Mucosa of descending colon (tissue), 3 donors: ENCODE data around the gene ABR. TPM values are rescaled to one million over a fixed set of nuclear protein-coding genes. Genes with fewer than 3 reads are reported as not detected.
"Not testable (repeated sequence)": the region's sequence is repeated elsewhere in the genome, so short reads cannot be mapped to it uniquely, and the experiment has no call there.

ENCODE experiments used
- ATAC-seq: fragments of 200-7000 bp; cut with Tn5 transposase; one replicate; pipeline ENCODE4 v1.9.1; 2020; ENCODE audit warnings: mild to moderate bottlenecking, moderate library complexity
- DNase-seq, 3 donors: peaks; one replicate each; pipeline ENCODE4 v3.0.0-alpha.2; 2020
- H3K36me3 ChIP-seq: fragments of 200-600 bp; one replicate; pipeline ENCODE4 v1.8.0; 2021; ENCODE audit warnings: low read depth, mild to moderate bottlenecking
- H3K4me1 ChIP-seq: fragments of 200-600 bp; one replicate; pipeline ENCODE4 v1.8.0; 2021; ENCODE audit warnings: low read depth, mild to moderate bottlenecking
- H3K4me3 ChIP-seq: fragments of 200-600 bp; one replicate; pipeline ENCODE4 v1.8.0; 2021; ENCODE audit warnings: mild to moderate bottlenecking
- H3K9me3 ChIP-seq: fragments of 200-600 bp; one replicate; pipeline ENCODE4 v1.8.0; 2021; ENCODE audit warnings: mild to moderate bottlenecking
- intact Hi-C, 2 donors: fragments of 100-400 bp; cut with DNase I in 1 of 2; cut with micrococcal nuclease in 1 of 2; formaldehyde crosslinking; loops; one replicate each; pipeline versions ENCODE4 v1.11.0 to v1.11.1; 2022; cut with DNase I, micrococcal nuclease
- total RNA-seq, 3 donors: library from RNA; stranded (reverse); fragmentation: NEBNext Ultra II Directional in 2 of 3; extraction: Animal tissue kit (Norgen Biotek cat#: 25700) in 2 of 3; gene quantifications; one replicate each; pipeline versions ENCODE4 v1.2.1 to v1.2.4, GENCODE V29; 2021 to 2023
- TF ChIP-seq, protein P1 (sequence below): fragments of 200-600 bp; IDR thresholded peaks from one replicate; pipeline ENCODE4 v1.8.0; 2022; ENCODE audit warnings: antibody characterized with exemption, mild to moderate bottlenecking
- donor health status: DM: no; HTN: no; CAD: no; lungs with moderate emphysema.
- donor health status: DM: no; HTN: no; CAD: no.
- donor health status: DM: no; HTN: yes; CAD: no.

Gene ABR
- total RNA-seq, 3 donors from 2014 or later = 257 to 470 (median 292) TPM

GRCh38 chr17:1136748-1137147 lies 43.0 kb downstream of the ABR start:
- TF ChIP-seq, protein P1, sequence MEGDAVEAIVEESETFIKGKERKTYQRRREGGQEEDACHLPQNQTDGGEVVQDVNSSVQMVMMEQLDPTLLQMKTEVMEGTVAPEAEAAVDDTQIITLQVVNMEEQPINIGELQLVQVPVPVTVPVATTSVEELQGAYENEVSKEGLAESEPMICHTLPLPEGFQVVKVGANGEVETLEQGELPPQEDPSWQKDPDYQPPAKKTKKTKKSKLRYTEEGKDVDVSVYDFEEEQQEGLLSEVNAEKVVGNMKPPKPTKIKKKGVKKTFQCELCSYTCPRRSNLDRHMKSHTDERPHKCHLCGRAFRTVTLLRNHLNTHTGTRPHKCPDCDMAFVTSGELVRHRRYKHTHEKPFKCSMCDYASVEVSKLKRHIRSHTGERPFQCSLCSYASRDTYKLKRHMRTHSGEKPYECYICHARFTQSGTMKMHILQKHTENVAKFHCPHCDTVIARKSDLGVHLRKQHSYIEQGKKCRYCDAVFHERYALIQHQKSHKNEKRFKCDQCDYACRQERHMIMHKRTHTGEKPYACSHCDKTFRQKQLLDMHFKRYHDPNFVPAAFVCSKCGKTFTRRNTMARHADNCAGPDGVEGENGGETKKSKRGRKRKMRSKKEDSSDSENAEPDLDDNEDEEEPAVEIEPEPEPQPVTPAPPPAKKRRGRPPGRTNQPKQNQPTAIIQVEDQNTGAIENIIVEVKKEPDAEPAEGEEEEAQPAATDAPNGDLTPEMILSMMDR = no peak
- H3K4me1 ChIP-seq = no peaks in the 10 kb centered on the region
- no peak for ATAC-seq
- no peak for DNase-seq
- no peaks in the 10 kb centered on the region for H3K36me3 ChIP-seq
- no peaks in the 10 kb centered on the region for H3K9me3 ChIP-seq
- no peak overlapping the region for H3K4me3 ChIP-seq
- intact Hi-C loops = no loop called here

DNA sequence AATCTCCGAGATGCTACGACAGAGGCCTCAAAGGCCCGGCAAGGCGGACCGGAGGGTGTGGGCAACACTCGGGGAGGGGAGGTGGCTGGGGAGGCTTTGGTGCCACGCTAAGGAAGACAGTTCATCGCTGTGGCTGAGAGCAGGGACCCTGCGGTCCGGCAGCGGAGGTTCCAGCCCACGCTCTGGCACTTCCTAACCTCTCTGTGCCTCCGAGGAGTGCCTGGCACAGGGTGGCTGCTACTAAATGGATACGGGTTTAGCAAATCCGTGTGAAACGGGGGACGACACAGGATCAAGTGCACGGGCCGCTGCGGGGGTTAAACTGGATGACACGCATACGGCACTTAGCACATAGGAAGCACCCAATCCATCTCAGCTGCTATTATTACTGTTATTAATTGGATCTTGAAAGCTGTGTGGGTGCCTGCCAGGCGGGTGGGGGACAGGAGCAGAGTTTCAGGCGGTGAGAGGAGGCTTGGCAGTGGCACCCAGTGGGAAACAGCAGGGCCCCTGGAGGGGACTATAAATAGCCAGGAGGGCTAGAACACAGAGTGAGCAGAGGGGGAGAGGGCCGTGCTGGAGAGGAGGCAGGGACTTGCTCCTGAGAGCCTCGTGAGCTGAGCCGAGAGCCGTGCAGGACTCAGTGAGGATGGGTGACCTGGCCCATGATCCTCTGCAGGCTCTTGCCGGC lies 45.0 kb downstream of the ABR start:
- TF ChIP-seq, protein P1 = no peak
- ATAC-seq (no peak), DNase-seq (no peak)
- Histone ChIP-seq H3K36me3 (no peaks in the 10 kb centered on the region), H3K9me3 (no peaks in the 10 kb centered on the region), H3K4me3 (no peak overlapping the region), H3K4me1 (no peaks in the 10 kb centered on the region)
- intact Hi-C loops = no loop called here

DNA sequence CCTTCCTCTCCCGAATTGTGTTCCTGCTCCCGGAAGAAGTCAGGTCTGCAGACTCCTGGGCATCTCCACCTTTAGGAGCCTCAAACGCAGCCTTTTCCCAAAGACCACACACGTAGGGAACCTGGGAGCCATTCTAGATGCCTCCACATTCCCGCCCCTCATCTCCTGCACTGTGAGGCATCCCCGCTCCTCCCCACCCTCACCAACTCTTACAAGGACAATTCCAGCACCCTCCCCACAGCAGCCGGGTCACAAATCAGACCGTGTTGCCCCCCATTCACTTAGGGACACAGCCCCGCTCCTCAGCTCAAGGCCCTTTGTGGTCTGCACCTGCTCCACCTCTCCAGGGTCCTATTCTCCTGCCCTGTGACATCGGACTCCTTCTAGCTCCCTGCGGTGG lies 49.6 kb downstream of the ABR start:
- Histone ChIP-seq H3K4me3 (no peak overlapping the region), H3K36me3 (no peaks in the 10 kb centered on the region), H3K4me1 (no peaks in the 10 kb centered on the region), H3K9me3 (no peaks in the 10 kb centered on the region)
- intact Hi-C loops = no loop called here
- TF ChIP-seq, protein P1 = no peak
- ATAC-seq (no peak), DNase-seq (no peak)

DNA sequence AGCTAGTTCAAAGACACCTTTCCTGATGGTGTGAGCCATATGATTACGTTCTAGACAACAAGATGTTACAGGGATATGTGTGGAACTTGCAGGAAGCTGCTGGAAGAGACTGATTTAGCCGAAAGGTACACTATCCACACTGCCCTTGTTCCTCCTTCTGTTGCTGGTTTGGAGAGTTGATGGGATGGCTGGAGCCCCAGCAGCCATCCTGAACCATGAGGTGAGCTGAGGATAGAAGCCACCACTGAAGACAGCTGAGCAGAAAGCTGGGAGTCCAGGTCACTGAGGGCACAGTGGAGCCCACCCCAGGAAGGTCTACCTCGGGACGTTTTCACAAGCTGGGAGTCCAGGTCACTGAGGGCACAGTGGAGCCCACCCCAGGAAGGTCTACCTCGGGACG lies 51.3 kb downstream of the ABR start:
- ATAC-seq, H3K36me3 ChIP-seq, H3K4me3 ChIP-seq, intact Hi-C loops, DNase-seq, H3K4me1 ChIP-seq, H3K9me3 ChIP-seq: not testable (repeated sequence)

DNA sequence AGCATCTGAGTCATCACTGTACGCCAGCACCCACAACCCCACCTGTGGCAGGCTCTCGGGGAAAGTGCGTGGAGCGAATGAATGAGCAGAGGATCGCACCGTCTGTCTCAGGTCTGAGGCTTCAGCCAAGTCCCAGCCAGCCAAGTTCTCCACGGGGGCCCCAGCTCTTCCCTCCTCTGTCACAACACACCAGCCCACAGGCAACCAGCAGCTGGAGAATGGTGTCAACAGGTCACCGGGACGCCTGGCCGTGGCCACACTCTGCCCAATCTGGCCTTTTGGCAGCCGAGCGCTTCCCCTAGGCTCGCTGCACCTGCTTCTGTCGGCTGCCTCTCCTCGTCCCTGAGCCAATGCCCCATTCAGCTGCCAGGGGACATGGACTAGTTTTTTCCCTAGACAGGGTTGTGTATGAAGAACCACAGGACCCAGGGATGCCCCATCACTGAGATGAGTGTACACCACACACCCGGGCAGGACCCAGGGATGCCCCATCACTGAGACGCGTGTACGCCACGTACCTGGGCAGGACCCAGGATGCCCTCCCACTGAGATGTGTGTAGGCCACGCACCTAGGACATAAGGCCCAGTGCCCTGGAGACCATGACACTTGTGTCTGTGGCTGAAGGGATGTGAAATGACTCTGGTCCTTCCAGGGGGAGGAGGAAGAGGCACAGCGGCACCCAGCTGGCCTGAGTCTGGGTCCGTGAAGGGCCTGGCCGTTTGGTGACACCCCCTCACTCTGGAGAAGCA lies 52.8 kb downstream of the ABR start:
- ATAC-seq = no peak
- H3K4me3 ChIP-seq = no peak overlapping the region
- DNase-seq = no peak
- H3K4me1 ChIP-seq = peaks cover 16% of the 10 kb centered on the region
- intact Hi-C loops = no loop called here
- TF ChIP-seq, protein P1 = no peak
- no peaks in the 10 kb centered on the region for H3K9me3 ChIP-seq
- no peaks in the 10 kb centered on the region for H3K36me3 ChIP-seq

DNA sequence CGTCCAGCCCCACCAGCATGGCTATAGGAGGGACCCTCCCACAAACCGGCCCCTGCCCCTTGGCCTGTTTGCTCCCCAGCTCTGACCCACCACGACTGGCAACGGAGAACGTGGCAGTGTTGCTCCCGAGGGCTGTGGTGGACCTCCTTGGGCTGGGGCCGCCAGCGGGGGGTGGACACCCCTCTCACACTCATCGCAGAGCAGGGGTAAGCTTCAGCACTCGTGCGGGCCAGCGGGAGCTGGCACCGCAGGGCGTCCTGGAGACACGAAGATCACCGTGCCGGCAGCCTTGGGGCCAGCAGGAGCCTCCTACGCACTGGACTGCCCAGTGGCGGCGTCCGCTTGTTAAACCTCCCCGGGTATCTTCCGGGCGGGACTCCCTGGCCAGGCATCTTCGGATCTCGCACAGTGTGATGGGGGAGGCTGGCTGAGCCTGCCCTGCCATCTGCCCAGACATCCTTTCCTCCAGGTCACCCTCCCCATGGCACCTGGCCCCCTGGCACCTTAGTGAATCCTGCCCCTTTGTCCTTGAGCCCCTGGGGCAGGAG lies 53.5 kb downstream of the ABR start:
- TF ChIP-seq, protein P1 = no peak
- intact Hi-C loops = no loop called here
- no peak for ATAC-seq

More for the DNA sequence above, 53.5 kb downstream of the ABR start:
- DNase-seq = no peak
- H3K9me3 ChIP-seq = no peaks in the 10 kb centered on the region
- peaks cover 23% of the 10 kb centered on the region for H3K4me1 ChIP-seq
- H3K4me3 ChIP-seq = no peak overlapping the region
- no peaks in the 10 kb centered on the region for H3K36me3 ChIP-seq
